K562 (cell line): ENCODE data around the gene SERPING1. TPM values are rescaled to one million over a fixed set of nuclear protein-coding genes. Genes with fewer than 3 reads are reported as not detected.

ENCODE experiments used
- AFF1 ChIP-seq, 2 experiments: fragments of 450-650 bp; IDR thresholded peaks; 2 replicates each; pipeline ENCODE4 v1.6.1; 2018; ENCODE audit warnings: mild to moderate bottlenecking in 2 of 2, low read depth in 1 of 2; ENCODE audit not compliant: partially characterized antibody in 2 of 2
- GTF2A2 ChIP-seq: IDR thresholded peaks from 2 replicates; pipeline ENCODE4 v1.6.1; 2016; ENCODE audit warnings: mild to moderate bottlenecking, missing genetic modification characterization, missing compliant biosample characterization
- GTF2B ChIP-seq: IDR thresholded peaks from 2 replicates; pipeline ENCODE4 v1.6.1; 2011; ENCODE audit not compliant: insufficient read length; ENCODE audit errors: extremely low read depth
- MCM2 ChIP-seq: fragments of 450-650 bp; IDR thresholded peaks from 2 replicates; pipeline ENCODE4 v1.6.1; 2017; ENCODE audit warnings: low read depth, mild to moderate bottlenecking
- MLX ChIP-seq, 2 experiments: fragments of 450-650 bp in 1 of 2; sonication (generic) in 1 of 2; formaldehyde crosslinking; conservative IDR thresholded peaks; 2 replicates each; pipeline versions ENCODE4 v1.4.0 to v1.8.1; 2020 to 2022; ENCODE audit warnings: mild to moderate bottlenecking in 1 of 2, missing genetic modification reagents in 1 of 2
- RB1 ChIP-seq: fragments of 450-650 bp; IDR thresholded peaks from 2 replicates; pipeline ENCODE4 v1.6.1; 2017; ENCODE audit warnings: low read depth, mild to moderate bottlenecking
- SMARCA4 ChIP-seq: fragments of 450-650 bp; IDR thresholded peaks from 2 replicates; pipeline ENCODE4 v1.6.1; 2016
- STAT6 ChIP-seq: sonication (generic); formaldehyde crosslinking; IDR thresholded peaks from 2 replicates; pipeline ENCODE4 v1.8.1; 2023; ENCODE audit warnings: mild to moderate bottlenecking, missing genetic modification reagents
- USF2 ChIP-seq: sonication (generic); formaldehyde crosslinking; IDR thresholded peaks from 2 replicates; pipeline ENCODE4 v1.5.0; 2020; ENCODE audit warnings: missing genetic modification reagents
- ZNF696 ChIP-seq: fragments of 250-450 bp; sonication (Bioruptor Pico); conservative IDR thresholded peaks from 2 replicates; pipeline ENCODE4 v1.4.0; 2020; ENCODE audit warnings: mild to moderate bottlenecking, moderate library complexity
- polyA plus RNA-seq, 8 experiments: library from polyadenylated mRNA; depleted of rRNA in 4 of 8; stranded (reverse) in 5 of 8; unstranded in 3 of 8; fragments of >200 nt; fragmentation: Nextera tagmentation in 2 of 8; fragmentation: Illumina TruSeq in 1 of 8; extraction: Ambion mirVana in 2 of 8; extraction: Trizol in 1 of 8; gene quantifications; 2 replicates each; pipeline versions ENCODE4 v1.2.1 to v1.2.3, GENCODE V29; 2011 to 2014; ENCODE audit warnings: inconsistent platforms in 1 of 8, missing spikeins in 1 of 8
- total RNA-seq, 7 experiments: library from RNA; depleted of rRNA in 6 of 7; stranded (reverse); fragments of >200 nt in 6 of 7; fragmentation: Illumina TruSeq in 2 of 7; extraction: Trizol in 2 of 7; gene quantifications; 2 replicates each; pipeline versions ENCODE4 v1.2.1 to v1.2.3, GENCODE V29; 2011 to 2021; ENCODE audit warnings: low replicate concordance in 1 of 7

The SERPING1 gene
- total and polyA plus RNA-seq, 9 of the 15 experiments (the other 6 are each of a cell fraction or from before 2014, with no cell fraction given) = 0.10 to 1.00 (median 0.21) TPM; not detected in 2

- no peak for TF ChIP-seq MCM2
- TF ChIP-seq GTF2B = no peak
- no peak for TF ChIP-seq MLX (CRISPR knock-in tag; conservative IDR thresholded peaks at IDR 0.05)
- no peak for TF ChIP-seq ZNF696 (CRISPR knock-in tag)
- no peak for TF ChIP-seq AFF1 (IDR thresholded peaks at IDR 0.05; ENCODE audit: low read depth in 1 of 2, partially characterized antibody in 2 of 2)
- no peak for TF ChIP-seq RB1
- no peak for TF ChIP-seq GTF2A2 (tag)
- no peak for TF ChIP-seq USF2 (CRISPR knock-in tag)
- TF ChIP-seq SMARCA4 = no peak
- TF ChIP-seq STAT6 (CRISPR knock-in tag) = no peak
These were observed 34.6 kb downstream of the SERPING1 start (continued) for GRCh38 chr11:57632116-57632515.
